ENCODE measurements around the gene DUOX1.

Gene DUOX1

GRCh38 chr15:45111390-45112142, 18.2 kb upstream of the DUOX1 start:
- TF ChIP-seq CTCF (IDR thresholded peaks at IDR 0.05; ENCODE audit: poor library complexity, severe bottlenecking) = no peak
- H3K9me3 ChIP-seq (ENCODE audit: severe bottlenecking) = no peaks in the 10 kb centered on the region
- DNase-seq (ENCODE audit: low spot score) (no peak), ATAC-seq (ENCODE audit: low read depth) (no peak)
- H3K4me1 ChIP-seq (ENCODE audit: insufficient read depth, poor library complexity, severe bottlenecking) = no peaks in the 10 kb centered on the region
- no peak overlapping the region for H3K4me3 ChIP-seq (ENCODE audit: severe bottlenecking)
- H3K36me3 ChIP-seq (ENCODE audit: low read depth) = no peaks in the 10 kb centered on the region
- H3K27ac ChIP-seq (ENCODE audit: poor library complexity, severe bottlenecking) = no peak overlapping the region
- H3K27me3 ChIP-seq (ENCODE audit: insufficient read depth, poor library complexity, severe bottlenecking) = peaks cover 64% of the 10 kb centered on the region

- DNase-seq (ENCODE audit: low spot score) (no peak), ATAC-seq (ENCODE audit: low read depth) (no peak; the same call in 2 of the 3 replicates)
- Histone ChIP-seq H3K9me3 (ENCODE audit: severe bottlenecking) (no peaks in the 10 kb centered on the region), H3K36me3 (ENCODE audit: low read depth) (no peaks in the 10 kb centered on the region), H3K27ac (ENCODE audit: poor library complexity, severe bottlenecking) (no peak overlapping the region), H3K27me3 (ENCODE audit: insufficient read depth, poor library complexity, severe bottlenecking) (peaks cover 70% of the 10 kb centered on the region), H3K4me3 (ENCODE audit: severe bottlenecking) (no peak overlapping the region), H3K4me1 (ENCODE audit: insufficient read depth, poor library complexity, severe bottlenecking) (no peaks in the 10 kb centered on the region)
- no peak for TF ChIP-seq CTCF (IDR thresholded peaks at IDR 0.05; ENCODE audit: poor library complexity, severe bottlenecking)
These were observed 17.6 kb upstream of the DUOX1 start for GRCh38 chr15:45112143-45112590.

GRCh38 chr15:45112591-45113379, 17.0 kb upstream of the DUOX1 start:
- H3K36me3 ChIP-seq (ENCODE audit: low read depth) = no peaks in the 10 kb centered on the region
- no peak for TF ChIP-seq CTCF (IDR thresholded peaks at IDR 0.05; ENCODE audit: poor library complexity, severe bottlenecking)
- no peak for DNase-seq (ENCODE audit: low spot score)
- no peak overlapping the region for H3K4me3 ChIP-seq (ENCODE audit: severe bottlenecking)
- peak; percentile 38 for ATAC-seq (ENCODE audit: low read depth)
- H3K9me3 ChIP-seq (ENCODE audit: severe bottlenecking) = no peaks in the 10 kb centered on the region
- no peak overlapping the region for H3K27ac ChIP-seq (ENCODE audit: poor library complexity, severe bottlenecking)
- peaks cover 77% of the 10 kb centered on the region for H3K27me3 ChIP-seq (ENCODE audit: insufficient read depth, poor library complexity, severe bottlenecking)
- H3K4me1 ChIP-seq (ENCODE audit: insufficient read depth, poor library complexity, severe bottlenecking) = no peaks in the 10 kb centered on the region

GRCh38 chr15:45113380-45113990, 16.3 kb upstream of the DUOX1 start:
- peaks cover 77% of the 10 kb centered on the region for H3K27me3 ChIP-seq (ENCODE audit: insufficient read depth, poor library complexity, severe bottlenecking)
- H3K27ac ChIP-seq (ENCODE audit: poor library complexity, severe bottlenecking) = no peak overlapping the region
- no peaks in the 10 kb centered on the region for H3K9me3 ChIP-seq (ENCODE audit: severe bottlenecking)
- no peak for TF ChIP-seq CTCF (IDR thresholded peaks at IDR 0.05; ENCODE audit: poor library complexity, severe bottlenecking)
- no peak for ATAC-seq (ENCODE audit: low read depth)
- no peaks in the 10 kb centered on the region for H3K4me1 ChIP-seq (ENCODE audit: insufficient read depth, poor library complexity, severe bottlenecking)
- no peak overlapping the region for H3K4me3 ChIP-seq (ENCODE audit: severe bottlenecking)
- no peak for DNase-seq (ENCODE audit: low spot score)
- H3K36me3 ChIP-seq (ENCODE audit: low read depth) = no peaks in the 10 kb centered on the region
